Fibroblast of mammary gland (primary cell): ENCODE results near the gene TPST2.

ENCODE experiments used
- DNase-seq: peaks from one replicate; pipeline ENCODE4 v3.0.0-alpha.2; 2010; ENCODE audit warnings: low read depth
- H3K4me3 ChIP-seq: 2 replicates; pipeline ENCODE4 v1.5.1; 2011; ENCODE audit warnings: low read depth, mild to moderate bottlenecking, low read length, moderate library complexity; ENCODE audit not compliant: control insufficient read depth
- CTCF ChIP-seq: conservative IDR thresholded peaks from 2 replicates; pipeline ENCODE4 v1.5.1; 2011; ENCODE audit warnings: low read depth, low read length, inconsistent platforms; ENCODE audit not compliant: control insufficient read depth, insufficient read depth

Gene TPST2

DNA sequence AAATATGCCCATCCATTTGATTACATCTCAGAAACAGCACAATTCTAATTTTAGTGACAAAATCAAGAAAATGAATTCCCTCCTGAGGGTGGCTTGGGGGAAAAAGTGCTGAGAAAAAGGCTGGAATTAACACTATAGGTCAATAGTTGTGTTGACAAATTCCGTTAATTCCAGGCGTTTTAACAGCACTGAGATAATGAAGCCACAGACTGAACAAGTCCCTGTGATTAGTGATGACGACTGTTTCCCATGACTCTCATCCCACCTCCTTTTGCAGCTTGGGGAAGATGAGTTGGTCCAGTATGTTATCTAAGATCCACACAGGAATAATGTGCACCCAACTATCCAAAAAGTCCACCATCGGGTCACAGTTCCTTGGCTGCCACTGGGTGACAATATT lies 93.5 kb downstream of the TPST2 start:
- H3K4me3 ChIP-seq = no peak overlapping the region
- TF ChIP-seq CTCF = no peak
- DNase-seq = no peak

GRCh38 chr22:26494506-26494905 lies 95.4 kb downstream of the TPST2 start:
- no peak for DNase-seq
- no peak for TF ChIP-seq CTCF
- H3K4me3 ChIP-seq = no peak overlapping the region

DNA sequence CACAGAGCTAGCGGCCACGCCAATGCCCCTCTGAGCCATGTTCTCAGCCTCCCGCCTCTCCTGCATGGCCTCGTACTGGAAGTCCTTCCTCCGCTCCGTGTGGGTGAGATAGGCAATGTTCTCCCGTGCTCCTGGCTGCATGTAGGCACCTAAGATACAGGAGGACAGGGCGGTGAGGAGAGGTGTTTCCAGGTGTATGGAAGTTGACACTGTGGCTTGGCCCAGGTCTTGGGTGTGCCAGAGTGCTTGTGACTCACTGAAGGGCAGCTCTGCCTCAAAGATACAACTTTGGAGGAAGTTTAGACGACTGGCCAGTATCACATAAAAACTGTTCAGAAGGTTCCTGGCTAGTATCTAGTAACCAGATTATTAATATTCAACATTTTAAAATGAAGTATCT lies 97.7 kb downstream of the TPST2 start:
- H3K4me3 ChIP-seq = no peak overlapping the region
- TF ChIP-seq CTCF = no peak
- no peak for DNase-seq

DNA sequence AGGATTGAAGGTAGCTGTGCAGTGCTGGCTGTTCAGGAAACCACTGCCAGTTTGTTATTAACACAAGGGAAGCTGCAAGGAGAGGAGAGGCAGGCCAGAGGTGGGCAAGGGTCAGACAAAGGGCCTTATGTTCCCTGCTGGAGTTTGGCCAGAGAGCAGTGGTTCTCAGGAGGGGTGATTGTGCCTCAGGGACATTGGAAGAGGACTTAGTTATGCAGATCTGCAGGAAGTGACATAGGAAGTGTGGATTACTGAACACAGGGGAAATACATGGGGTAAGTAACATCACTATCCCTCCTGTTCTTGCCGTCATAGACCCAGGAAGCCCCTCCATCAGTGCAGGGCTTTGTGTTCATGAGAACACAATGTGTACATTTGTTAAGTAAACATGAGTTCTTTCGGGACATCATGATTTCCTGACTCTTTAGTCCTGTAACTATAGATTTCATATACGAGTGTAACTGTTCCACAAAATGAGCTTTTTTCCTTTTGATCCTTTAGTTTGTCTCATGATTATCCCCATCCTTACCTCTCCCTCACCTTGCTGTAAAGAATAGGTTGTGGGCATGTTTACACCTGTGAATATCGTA lies 100.4 kb downstream of the TPST2 start:
- no peak for DNase-seq
- no peak for TF ChIP-seq CTCF

GRCh38 chr22:26487996-26488395 lies 101.9 kb downstream of the TPST2 start:
- DNase-seq = peak; percentile 35
- no peak overlapping the region for H3K4me3 ChIP-seq

More for the DNA sequence above, 100.4 kb downstream of the TPST2 start:
- no peak overlapping the region for H3K4me3 ChIP-seq

DNA sequence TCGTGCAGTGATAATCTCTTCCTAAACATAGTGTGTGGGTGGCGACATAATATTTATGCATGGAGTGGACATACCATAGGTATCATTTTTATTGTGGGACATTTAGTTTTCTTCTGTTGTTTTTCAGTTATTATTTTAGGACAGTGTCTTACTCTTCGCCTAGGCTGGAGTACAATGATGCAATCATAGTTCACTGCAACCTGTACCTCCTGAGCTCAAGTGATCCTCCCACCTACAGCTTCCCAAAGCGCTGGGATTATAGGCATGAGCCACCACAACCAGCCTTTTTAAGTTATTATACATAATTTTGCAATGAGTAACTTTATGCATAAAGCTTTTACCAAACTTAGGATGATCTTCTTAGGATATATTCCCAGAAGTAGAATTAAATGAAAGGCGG lies 103.5 kb downstream of the TPST2 start:
- DNase-seq = no peak
- no peak overlapping the region for H3K4me3 ChIP-seq
- no peak for TF ChIP-seq CTCF

More at GRCh38 chr22:26487996-26488395, 101.9 kb downstream of the TPST2 start:
- no peak for TF ChIP-seq CTCF
